GM10847 (cell line): Measurements from ENCODE around the gene ILDR1.

Source experiments
- POLR2A ChIP-seq: IDR thresholded peaks from 2 replicates; pipeline ENCODE4 v1.6.1; 2011; ENCODE audit not compliant: insufficient read length; ENCODE audit errors: extremely low read depth

Gene ILDR1

DNA sequence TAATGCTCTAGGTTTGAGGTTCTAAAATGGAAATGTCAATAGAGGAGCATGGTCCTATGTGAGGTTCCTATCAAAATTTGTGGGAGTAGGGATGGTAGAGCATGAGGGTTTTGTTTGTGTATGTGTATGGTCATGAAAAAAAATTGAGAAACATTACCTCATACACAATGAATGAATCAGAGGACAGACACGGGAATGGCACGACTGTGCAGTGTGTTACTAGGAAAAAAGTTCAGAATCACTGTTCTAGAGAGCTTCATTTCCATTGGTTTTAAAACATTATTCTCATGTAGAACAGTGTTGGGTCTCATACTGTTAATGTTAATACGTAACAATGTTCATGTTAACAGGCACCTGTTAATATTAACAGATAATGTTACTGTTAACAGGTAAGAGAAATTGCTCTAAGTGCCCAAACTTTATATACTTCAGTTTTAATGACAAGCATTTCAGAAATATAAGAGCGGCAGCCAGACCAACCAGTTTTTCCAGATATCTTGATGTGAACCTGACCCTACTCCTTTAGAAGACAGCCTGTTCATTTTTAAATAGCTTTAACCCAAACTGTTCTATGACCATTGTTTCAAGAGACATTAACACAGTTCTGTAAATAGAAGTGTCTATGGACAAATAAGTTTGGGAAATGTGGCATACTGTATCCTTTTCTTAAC, 79.8 kb downstream of the ILDR1 start:
- no peak for TF ChIP-seq POLR2A

DNA sequence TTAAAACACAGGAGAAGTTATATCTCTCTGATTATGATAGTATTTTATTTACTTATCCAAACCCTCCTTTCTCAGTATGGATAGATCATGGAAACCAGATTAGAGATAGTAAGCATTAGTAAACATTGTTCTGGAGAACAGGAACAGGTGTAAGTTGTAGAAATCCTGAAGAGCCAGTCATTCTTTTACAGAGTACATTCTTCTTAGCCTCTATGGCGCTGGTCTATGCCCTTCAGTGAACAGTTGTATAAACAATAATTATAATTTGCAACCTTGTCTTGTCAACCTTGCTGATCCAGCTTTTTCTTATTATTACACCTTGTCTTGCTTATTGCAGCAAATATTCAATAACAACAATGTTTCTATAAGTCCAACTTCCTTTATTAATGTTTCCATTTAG, 80.5 kb downstream of the ILDR1 start:
- no peak for TF ChIP-seq POLR2A
